ENCODE data around the gene CDK6. TPM values are rescaled to one million over a fixed set of nuclear protein-coding genes. Genes with fewer than 3 reads are reported as not detected.

CDK6 gene
- total RNA-seq, 1 experiment from 2014 or later, result 41.4 TPM

DNA sequence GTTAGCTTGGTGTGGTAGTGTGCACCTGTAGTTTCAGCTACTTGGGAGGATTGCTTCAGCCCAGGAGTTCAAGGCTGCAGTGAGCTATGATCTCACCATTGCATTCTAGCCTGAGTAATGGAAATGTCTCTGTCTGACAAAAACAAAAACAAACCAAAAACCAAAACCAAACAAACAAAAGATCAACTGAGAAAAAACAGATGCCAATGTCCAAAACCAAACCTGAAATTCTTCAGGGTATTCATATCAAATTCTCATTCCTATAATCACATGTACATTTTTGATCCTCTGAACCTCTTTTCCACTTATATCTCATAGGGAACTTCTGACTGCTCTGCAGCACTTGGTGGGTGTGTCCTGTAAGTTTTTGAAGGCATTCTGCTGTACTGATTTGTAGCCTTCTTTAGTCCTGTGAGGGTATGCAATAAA is 87.0 kb downstream of the CDK6 start:
- no peak for DNase-seq (ENCODE audit: low read depth, low spot score)
- Histone ChIP-seq H3K4me2 (ENCODE audit: low read length) (no peak overlapping the region), H3K79me2 (ENCODE audit: insufficient read depth, low read length) (peaks cover 76% of the 10 kb centered on the region), H3K4me3 (replicated peaks in 1 of 2; ENCODE audit: low read depth in 1 of 2, low read length in 2 of 2) (no peak overlapping the region), H3K27ac (ENCODE audit: low read depth, low read length) (no peak overlapping the region), H3K27me3 (ENCODE audit: insufficient read depth, low read length) (no peaks in the 10 kb centered on the region), H3K9me2 (ENCODE audit: insufficient read depth) (no peaks in the 10 kb centered on the region), H3K4me1 (ENCODE audit: control insufficient read depth in 1 of 2, insufficient read depth in 2 of 2, low read length in 2 of 2) (peaks cover 22 to 75% of the 10 kb centered on the region in 2 experiments), H3K9ac (ENCODE audit: low read length) (no peak overlapping the region), H4K20me1 (ENCODE audit: insufficient read depth) (no peaks in the 10 kb centered on the region), H3K36me3 (ENCODE audit: control insufficient read depth in 1 of 2, insufficient read depth in 2 of 2, low read length in 2 of 2) (0 out of 4 replicates have a peak, but pooled peaks cover 0 to 3% of the 10 kb centered on the region in 2 experiments), H3K9me3 (ENCODE audit: control insufficient read depth in 1 of 2, insufficient read depth in 1 of 2, low read depth in 1 of 2, low read length in 2 of 2) (no peaks in the 10 kb centered on the region), H2AFZ (ENCODE audit: low read depth, low read length, poor library complexity, severe bottlenecking) (no peak overlapping the region)
- ATAC-seq, result no peak
- RAD21 ChIA-PET (ENCODE audit: low non-redundant PET in 1 of 2, low total read pairs in 2 of 2, uncharacterized antibody in 2 of 2, unreplicated experiment in 2 of 2), result no interaction called here
- TF ChIP-seq FOSL1 (IDR thresholded peaks at IDR 0.05; ENCODE audit: low read depth), result no peak
- TF ChIP-seq ZFX (IDR thresholded peaks at IDR 0.05), result no peak
- TF ChIP-seq CBX3 (IDR thresholded peaks at IDR 0.05; ENCODE audit: low read depth), result no peak
- TF ChIP-seq, protein P1, sequence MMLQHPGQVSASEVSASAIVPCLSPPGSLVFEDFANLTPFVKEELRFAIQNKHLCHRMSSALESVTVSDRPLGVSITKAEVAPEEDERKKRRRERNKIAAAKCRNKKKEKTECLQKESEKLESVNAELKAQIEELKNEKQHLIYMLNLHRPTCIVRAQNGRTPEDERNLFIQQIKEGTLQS (IDR thresholded peaks at IDR 0.05), result no peak
- TF ChIP-seq POLR2AphosphoS5 (IDR thresholded peaks at IDR 0.05; ENCODE audit: low read depth, low read length), result no peak
- TF ChIP-seq EZH2phosphoT487 (IDR thresholded peaks at IDR 0.05; ENCODE audit: borderline replicate concordance), result no peak
- TF ChIP-seq, protein P2, sequence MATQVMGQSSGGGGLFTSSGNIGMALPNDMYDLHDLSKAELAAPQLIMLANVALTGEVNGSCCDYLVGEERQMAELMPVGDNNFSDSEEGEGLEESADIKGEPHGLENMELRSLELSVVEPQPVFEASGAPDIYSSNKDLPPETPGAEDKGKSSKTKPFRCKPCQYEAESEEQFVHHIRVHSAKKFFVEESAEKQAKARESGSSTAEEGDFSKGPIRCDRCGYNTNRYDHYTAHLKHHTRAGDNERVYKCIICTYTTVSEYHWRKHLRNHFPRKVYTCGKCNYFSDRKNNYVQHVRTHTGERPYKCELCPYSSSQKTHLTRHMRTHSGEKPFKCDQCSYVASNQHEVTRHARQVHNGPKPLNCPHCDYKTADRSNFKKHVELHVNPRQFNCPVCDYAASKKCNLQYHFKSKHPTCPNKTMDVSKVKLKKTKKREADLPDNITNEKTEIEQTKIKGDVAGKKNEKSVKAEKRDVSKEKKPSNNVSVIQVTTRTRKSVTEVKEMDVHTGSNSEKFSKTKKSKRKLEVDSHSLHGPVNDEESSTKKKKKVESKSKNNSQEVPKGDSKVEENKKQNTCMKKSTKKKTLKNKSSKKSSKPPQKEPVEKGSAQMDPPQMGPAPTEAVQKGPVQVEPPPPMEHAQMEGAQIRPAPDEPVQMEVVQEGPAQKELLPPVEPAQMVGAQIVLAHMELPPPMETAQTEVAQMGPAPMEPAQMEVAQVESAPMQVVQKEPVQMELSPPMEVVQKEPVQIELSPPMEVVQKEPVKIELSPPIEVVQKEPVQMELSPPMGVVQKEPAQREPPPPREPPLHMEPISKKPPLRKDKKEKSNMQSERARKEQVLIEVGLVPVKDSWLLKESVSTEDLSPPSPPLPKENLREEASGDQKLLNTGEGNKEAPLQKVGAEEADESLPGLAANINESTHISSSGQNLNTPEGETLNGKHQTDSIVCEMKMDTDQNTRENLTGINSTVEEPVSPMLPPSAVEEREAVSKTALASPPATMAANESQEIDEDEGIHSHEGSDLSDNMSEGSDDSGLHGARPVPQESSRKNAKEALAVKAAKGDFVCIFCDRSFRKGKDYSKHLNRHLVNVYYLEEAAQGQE (IDR thresholded peaks at IDR 0.05; ENCODE audit: low read depth), result no peak
- intact Hi-C loops (cut with micrococcal nuclease), result no loop called here
- CTCF ChIA-PET, result no interaction called here
- POLR2A ChIA-PET, result no interaction called here
- no TSS peak for BruUV-seq (replicated peaks)

Measured in HCT116 (cell line).